OCI-M2 (cell line): ENCODE results near the gene BACH1.

Source experiments
- DNase-seq: peaks from one replicate; lab custom pipeline; 2025; ENCODE audit not compliant: unreplicated experiment; lab: John Stamatoyannopoulos, UW

The BACH1 gene

DNA sequence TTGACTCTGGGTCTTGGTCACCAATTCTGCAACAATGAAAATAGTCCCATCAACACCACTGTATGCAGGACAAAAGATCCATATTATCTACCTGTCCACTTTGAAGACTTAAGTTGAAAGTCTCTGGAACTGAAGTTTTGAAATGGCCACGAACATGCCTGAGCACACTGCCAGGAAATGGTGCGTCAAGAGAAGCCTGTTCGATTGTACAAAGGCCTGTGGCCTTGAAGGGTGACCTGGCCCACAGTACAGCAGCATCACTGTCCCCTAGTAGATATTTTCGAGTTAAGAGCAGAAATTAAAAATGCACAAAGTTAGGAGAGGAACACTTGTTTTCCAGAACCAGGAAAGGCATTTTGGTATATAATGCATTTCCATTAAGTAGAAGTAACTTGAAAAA lies 78.5 kb downstream of the BACH1 start:
- no peak for DNase-seq

DNA sequence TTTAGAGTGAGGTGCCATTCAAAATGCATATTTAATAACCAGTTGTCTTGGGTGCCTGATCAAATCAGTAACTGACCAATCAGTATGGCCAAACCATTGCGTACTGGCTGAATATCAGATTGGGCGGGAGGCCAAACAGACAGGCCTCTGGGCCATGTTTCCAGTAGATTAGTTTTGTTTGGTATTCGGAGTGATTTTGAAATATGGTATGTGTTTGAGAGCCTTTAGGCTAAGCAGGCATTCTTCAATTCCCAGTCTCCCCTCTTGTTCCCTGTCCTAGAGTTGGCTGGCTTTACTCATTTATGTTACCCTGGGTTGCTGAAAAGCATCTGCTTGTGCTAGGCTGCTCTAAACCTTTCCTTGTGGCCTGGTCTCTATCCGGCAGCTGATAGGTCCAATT lies 80.1 kb downstream of the BACH1 start:
- no peak for DNase-seq

DNA sequence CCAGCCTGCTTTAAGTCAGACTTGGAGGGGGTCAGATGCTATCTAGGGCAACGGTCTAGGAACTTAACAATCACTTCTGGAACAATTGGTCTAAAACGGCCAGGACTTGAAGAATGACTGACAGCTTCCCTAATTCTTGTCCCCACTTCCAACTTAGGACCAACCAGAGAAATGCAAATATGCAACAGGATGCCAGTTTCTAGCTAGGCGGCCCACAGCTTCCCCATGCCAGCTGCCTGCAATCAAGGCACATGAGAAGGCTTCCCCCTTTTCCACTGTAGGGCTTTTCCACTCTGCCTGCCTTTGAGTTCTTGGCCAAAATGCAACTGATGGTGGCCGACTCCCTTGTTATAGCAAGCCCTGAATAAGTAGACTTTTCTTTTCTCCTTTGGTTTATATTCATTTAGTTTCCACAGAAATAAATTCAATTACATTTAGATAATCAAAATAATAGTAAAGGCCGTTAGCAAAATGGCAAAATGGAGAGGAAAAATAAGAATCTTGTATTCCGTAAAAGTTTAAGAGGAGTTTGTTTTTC lies 80.9 kb downstream of the BACH1 start:
- no peak for DNase-seq

DNA sequence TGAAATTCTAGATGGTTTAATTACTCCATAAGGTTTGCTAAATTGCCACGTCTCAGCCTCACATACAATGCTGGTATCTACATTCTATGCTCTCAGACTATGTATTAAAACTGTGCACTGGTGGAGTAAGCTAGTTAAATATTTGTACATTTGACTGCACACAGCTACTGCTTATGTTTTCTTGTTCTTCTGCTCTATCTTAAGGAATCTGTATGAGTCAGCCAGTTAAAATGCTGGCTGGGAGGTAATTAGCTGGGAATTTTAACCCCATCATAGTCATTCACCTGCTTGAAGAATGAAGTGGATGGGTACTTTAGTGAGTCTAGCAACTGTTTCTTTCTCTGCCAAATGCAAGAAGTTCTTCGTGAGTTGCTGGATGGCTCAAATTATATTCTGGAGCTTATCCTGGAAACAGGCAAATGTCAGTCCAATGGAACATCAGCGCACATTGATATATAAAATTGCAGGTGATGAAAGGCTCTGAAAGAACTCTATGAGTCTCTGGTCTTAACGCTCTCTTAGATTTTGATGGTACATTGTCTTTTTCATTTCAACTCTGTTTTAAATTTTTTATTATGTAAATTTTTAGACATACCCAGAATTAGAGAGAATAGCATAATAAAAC lies 83.4 kb downstream of the BACH1 start:
- DNase-seq: no peak

DNA sequence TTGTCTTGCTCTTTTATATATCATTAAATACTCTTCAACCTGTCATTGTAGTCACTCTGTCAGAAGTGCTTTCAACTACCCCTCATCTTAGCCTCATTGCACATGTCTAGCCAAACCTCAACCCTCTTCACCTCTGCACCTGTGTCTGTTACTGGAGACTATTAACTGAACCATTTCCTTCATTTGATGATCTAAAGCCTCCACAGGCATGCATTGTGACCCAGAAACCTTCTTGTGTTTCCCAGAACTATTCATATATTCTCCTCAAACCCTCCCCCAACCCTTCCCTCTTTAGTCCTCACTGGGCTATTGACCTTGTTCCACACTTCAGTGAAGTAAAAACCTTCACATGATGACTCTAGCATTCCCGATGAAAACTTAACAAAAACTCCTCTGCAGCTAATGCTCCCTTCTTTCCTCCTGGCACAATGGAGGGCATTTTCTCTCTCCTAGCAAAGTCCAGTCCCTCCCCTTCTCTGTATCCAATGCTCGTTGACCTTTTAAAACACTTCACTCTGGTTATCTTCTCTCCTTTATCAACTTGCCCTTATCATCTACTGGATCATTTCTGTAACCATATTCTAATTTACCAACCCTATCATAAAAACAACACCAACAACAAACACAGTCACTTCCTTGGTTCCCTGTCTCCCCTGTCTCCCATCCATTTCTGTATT lies 86.1 kb downstream of the BACH1 start:
- DNase-seq: no peak

DNA sequence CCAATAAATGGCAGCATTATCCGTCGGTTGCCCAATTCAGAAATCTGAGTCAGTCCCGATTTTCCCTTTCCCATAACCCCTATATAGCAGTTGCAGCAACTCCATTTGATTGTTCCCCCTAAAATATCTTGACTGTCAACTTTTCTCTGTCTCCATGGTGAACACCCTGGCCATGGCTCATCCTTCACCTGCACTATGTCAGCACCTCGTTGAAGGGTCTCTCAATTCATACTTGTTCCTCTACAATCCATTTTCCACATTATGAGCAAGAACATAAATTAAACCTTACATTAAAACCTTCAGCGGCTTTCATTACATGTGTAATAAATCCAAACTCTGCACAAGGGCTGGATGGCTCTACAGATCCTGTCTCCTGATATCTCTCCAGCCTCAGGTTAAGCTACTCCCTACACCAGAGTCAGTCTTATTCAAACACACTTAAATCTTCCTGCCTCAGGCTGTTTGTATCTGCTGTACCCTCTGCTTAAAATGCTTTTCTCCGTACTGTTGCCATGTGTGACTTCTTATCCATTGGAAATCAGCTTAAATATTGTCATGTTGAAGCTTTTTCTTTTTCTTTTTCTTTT lies 87.3 kb downstream of the BACH1 start:
- no peak for DNase-seq

DNA sequence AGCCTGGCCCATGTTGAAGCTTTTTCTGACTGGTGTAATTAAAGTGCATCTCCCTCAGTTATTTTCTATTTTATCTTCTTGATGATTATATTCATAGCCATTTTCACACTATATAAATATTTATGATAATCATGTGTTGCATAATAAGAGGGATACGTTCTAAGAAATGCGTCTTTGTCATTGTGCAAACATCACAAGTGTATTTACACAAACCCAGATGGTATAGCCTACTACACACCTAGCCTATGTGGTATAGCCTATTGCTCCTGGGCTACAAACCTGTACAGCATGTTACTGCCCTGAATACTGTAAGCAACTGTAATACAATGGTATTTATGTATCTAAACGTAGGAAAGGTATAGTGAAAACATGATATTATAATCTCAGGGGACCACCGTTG lies 88.1 kb downstream of the BACH1 start:
- DNase-seq: no peak

DNA sequence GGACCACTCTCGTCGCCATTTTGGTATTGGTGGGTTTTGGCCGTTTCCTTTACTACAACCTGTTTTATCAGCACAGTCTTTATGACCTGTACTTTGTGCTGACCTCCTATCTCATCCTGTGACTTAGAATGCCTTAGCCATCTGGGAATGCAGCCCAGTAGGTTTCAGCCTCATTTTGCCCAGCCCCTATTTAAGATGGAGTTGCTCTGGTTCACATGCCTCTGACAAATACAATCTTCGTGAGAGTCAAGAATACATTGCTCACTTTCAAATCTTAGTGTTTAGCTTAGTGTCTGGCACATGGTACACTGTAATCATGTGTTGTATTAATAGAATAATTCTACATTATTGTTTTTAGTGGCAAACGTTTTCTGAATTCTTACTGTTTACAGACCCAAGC lies 88.9 kb downstream of the BACH1 start:
- no peak for DNase-seq

DNA sequence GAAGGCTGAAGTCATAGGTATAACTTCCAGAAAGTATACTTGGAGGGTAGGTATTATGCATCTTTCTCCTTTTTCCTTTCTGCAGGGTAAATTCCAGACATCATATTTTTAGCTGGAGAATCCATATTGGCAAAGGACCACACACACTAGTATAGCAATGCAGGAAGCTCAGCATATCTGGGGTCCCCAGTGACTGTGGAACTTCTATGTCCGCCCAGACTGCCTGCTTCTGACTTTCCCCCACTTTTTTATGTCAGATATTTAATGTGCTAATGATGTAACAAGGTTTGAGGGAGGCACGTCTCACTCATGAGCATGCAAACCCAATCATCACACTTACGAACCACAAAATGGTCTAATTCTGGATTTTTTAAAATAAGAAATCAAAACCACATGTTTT lies 90.4 kb downstream of the BACH1 start:
- DNase-seq: no peak

DNA sequence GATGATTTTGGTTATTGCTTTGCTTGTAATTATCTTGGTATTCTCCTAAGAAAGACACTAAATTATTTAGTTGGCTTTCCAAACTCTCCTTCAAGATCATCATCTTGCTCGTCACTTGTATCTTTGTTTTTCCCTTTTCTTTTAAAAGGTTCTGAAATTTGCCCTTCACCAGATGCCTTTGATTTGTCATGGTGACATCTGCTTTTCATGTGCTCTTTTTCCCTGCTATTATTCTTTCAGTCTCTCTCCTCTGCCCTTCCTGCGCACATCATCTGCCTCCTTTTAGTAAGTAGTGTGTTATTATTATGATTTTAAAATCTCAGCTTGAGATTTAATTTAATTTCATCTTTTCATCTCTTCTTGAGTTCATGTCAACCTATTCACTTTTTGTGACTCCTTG lies 92.1 kb downstream of the BACH1 start:
- DNase-seq: no peak

DNA sequence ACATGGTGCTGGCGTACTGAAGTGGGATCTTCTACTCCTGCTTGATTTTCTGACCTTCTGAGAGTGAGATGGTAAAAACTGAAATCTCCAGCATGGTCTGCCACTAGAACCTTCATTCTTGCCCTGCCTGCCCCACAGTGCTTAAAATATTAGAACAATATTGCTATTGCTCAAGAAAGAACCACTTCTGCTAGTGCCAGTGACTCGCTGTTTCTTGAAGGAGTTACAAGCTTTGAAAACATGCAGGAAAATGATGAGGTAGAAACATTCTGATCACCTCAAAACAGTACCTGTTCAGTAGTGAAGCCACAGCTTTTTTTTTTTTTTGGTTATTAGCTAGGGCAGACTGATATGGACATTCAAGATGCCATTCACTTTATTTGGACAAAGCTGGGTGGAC lies 95.3 kb downstream of the BACH1 start:
- no peak for DNase-seq
